Kidney epithelial cell (primary cell): ENCODE measurements around the gene URI1. TPM values are rescaled to one million over a fixed set of nuclear protein-coding genes. Genes with fewer than 3 reads are reported as not detected.
"Not testable (repeated sequence)": the region's sequence is repeated elsewhere in the genome, so short reads cannot be mapped to it uniquely, and the experiment has no call there.

Source experiments
- DNase-seq: peaks from one replicate; pipeline ENCODE4 v3.0.0-alpha.2; 2010; ENCODE audit warnings: low read depth
- H3K27me3 ChIP-seq: 2 replicates; pipeline ENCODE4 v1.6.0; 2011; ENCODE audit warnings: low read length; ENCODE audit not compliant: control insufficient read depth, insufficient read depth
- H3K36me3 ChIP-seq: 2 replicates; pipeline ENCODE4 v1.5.1; 2011; ENCODE audit warnings: low read length; ENCODE audit not compliant: control insufficient read depth, insufficient read depth
- H3K4me3 ChIP-seq: 2 replicates; pipeline ENCODE4 v1.5.1; 2011; ENCODE audit warnings: low read depth, mild to moderate bottlenecking, control low read depth, low read length
- total RNA-seq: library from RNA; depleted of rRNA; stranded (reverse); fragments of >200 nt; gene quantifications from 2 replicates; pipeline ENCODE4 v1.2.3, GENCODE V29; 2015
- TF ChIP-seq, protein P1 (sequence below): IDR thresholded peaks from 2 replicates; pipeline ENCODE4 v1.5.1; 2011; ENCODE audit warnings: mild to moderate bottlenecking, moderate library complexity, low read length, control low read depth, inconsistent platforms; ENCODE audit not compliant: insufficient read depth, poor library complexity, severe bottlenecking

URI1 gene
- total RNA-seq, 1 donor from 2014 or later = 52.0 TPM

DNA sequence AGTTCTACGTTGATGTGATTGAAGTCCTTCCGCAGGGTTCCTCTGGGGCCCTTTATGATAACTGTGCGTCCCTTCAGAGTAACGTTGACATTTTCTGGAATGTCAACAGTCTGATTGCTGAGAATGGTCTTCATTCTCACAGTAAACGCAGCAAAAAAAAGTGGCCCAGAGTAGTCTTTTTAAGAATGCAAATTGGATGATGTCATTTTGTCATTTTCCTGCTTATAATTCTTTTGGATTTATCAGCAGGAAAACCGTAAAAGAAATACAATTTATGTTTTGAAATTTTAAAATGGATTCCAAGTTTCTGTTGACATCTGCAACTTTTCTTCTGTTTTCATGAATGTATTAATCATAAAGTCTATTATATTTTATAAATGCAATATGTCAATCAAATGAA lies 14.8 kb downstream of the URI1 start:
- H3K36me3 ChIP-seq = no peaks in the 10 kb centered on the region
- TF ChIP-seq, protein P1, sequence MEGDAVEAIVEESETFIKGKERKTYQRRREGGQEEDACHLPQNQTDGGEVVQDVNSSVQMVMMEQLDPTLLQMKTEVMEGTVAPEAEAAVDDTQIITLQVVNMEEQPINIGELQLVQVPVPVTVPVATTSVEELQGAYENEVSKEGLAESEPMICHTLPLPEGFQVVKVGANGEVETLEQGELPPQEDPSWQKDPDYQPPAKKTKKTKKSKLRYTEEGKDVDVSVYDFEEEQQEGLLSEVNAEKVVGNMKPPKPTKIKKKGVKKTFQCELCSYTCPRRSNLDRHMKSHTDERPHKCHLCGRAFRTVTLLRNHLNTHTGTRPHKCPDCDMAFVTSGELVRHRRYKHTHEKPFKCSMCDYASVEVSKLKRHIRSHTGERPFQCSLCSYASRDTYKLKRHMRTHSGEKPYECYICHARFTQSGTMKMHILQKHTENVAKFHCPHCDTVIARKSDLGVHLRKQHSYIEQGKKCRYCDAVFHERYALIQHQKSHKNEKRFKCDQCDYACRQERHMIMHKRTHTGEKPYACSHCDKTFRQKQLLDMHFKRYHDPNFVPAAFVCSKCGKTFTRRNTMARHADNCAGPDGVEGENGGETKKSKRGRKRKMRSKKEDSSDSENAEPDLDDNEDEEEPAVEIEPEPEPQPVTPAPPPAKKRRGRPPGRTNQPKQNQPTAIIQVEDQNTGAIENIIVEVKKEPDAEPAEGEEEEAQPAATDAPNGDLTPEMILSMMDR = no peak
- DNase-seq = no peak
- no peak overlapping the region for H3K4me3 ChIP-seq
- H3K27me3 ChIP-seq = no peaks in the 10 kb centered on the region

DNA sequence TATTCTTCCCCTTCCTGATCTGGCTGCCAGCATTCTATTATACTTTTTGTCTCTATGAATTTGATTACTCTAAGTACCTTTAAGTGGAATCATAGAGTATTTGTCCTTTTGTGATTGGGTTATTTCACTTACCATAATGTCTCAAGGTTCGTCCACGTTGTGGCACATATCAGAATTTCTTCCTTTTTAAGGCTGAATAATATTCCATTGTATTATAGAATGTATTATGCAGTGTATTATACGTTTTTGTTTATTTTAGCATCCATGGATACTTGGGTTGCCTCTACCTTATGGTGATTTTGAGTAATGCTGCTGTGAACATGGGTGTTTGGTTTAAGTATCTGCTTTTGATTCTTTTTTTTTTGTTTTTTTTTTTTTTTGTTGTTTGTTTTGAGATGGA lies 19.3 kb downstream of the URI1 start:
- H3K27me3 ChIP-seq = no peaks in the 10 kb centered on the region
- no peak overlapping the region for H3K4me3 ChIP-seq
- no peaks in the 10 kb centered on the region for H3K36me3 ChIP-seq
- TF ChIP-seq, protein P1 = no peak
- DNase-seq = no peak

DNA sequence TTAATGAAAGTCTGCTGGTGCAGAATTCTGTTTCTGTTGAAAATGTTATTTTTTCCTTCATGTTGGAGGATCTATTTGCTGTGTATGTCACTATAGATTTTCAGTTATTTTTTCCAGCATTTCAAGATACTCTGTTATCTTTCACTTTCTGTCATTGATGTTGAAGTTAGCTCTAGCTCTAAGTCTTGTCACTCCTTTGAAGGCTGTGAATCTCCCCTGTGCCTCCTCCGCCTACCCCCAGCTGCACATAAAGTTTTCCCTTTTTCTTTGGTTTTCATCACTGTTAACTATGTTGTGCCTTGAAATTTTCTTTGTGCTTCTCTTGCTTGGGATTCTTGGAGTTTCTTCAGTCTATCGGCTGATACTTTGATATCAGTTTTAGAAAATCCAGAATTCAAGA lies 20.8 kb downstream of the URI1 start:
- TF ChIP-seq, protein P1 = no peak
- H3K27me3 ChIP-seq = no peaks in the 10 kb centered on the region
- no peaks in the 10 kb centered on the region for H3K36me3 ChIP-seq
- no peak for DNase-seq
- H3K4me3 ChIP-seq = no peak overlapping the region

DNA sequence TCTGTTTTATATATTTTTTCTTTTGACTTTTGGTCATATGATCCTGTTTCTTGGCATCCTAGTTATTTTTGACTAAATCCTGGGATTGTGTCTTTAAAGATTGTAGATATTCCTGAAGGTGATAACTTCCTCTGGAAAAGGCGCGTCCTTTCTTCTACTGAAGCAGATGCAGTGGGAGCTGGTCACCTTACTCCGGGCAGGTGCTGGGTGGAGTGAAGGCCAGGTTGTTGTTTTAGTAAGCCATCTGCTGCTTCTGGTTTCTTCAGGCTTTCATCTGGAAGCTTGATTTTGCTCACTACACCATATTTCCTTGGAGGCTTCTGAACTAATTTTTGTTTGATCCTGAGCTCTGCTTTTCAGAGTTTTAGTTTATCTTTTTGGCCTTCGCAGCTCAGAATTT lies 21.5 kb downstream of the URI1 start:
- TF ChIP-seq, protein P1 = no peak
- no peak for DNase-seq
- Histone ChIP-seq H3K27me3 (no peaks in the 10 kb centered on the region), H3K4me3 (no peak overlapping the region), H3K36me3 (no peaks in the 10 kb centered on the region)

DNA sequence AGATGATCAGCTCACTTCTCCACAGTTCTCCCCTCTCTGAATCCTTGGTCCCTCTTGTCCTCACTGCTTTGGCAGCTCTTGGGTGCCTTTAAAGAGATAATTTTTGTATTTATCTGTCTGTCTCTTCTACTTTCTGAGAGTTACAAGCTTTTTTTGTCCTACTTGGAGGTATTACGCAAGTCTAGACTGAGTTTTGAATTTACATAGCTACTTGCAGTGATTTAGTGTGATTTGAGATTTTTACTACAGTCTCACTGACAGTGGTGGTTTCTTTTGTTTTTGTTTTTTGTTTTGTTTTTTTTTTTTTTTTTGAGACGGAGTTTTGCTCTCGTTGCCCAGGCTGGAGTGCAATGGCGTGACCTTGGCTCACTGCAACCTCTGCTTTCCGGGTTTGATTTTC lies 22.1 kb downstream of the URI1 start:
- H3K27me3 ChIP-seq = no peaks in the 10 kb centered on the region
- H3K36me3 ChIP-seq = no peaks in the 10 kb centered on the region
- DNase-seq = no peak
- H3K4me3 ChIP-seq = no peak overlapping the region
- TF ChIP-seq, protein P1 = no peak

DNA sequence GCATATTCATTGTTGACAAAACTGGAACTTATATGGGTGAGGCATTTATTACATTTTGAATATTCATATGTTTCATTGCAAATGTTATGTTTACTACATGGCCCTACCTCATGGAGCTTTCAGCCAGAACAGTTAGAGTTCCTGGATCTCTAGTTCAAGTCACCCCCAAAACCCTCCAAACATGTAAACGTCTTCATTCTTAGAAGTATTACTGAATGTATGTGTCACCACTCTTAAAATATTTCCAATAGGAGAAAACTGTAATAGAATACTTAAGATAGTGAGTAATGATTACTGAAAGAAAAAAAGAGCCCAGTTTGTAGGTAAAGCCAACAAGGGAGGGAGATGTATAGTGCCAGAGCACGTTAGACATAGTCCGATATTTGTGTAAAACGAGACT lies 23.5 kb downstream of the URI1 start:
- TF ChIP-seq, protein P1 = no peak
- DNase-seq = no peak
- Histone ChIP-seq H3K4me3 (no peak overlapping the region), H3K27me3 (no peaks in the 10 kb centered on the region), H3K36me3 (no peaks in the 10 kb centered on the region)

DNA sequence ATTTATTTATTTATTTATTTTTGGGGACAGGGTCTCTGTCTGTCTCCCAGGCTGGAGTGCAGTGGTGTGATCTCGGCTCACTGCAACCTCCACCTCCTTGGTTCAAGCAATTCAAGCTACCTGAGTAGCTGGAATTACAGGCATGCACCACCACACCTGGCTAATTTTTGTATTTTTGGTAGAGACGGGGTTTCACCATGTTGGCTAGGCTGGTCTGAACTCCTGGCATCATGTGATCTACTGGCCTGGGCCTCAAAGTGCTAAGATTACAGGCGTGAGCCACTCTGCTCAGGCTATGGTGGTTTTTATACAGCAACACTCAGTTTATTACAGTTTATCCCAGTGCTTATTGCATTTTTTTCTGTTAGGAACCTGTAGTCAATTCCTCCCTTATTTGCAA lies 24.1 kb downstream of the URI1 start:
- H3K27me3 ChIP-seq, H3K36me3 ChIP-seq, DNase-seq, H3K4me3 ChIP-seq: not testable (repeated sequence)
